GM21423 (cell line): ENCODE results near the gene MYH10.
A peak's percentile ranks its signal among the peaks of the same experiment; 100 is the strongest.

ENCODE experiments used
- ATAC-seq: cut with Tn5 transposase; IDR thresholded peaks from one replicate; pipeline ENCODE4 v1.9.1; 2021; ENCODE audit warnings: mild to moderate bottlenecking, moderate library complexity; ENCODE audit not compliant: unreplicated experiment

MYH10 gene

GRCh38 chr17:8649157-8650118 is 18.9 kb upstream of the MYH10 start:
- ATAC-seq = no peak

GRCh38 chr17:8647956-8648355 is 17.4 kb upstream of the MYH10 start:
- ATAC-seq = no peak

GRCh38 chr17:8647202-8647601 is 16.7 kb upstream of the MYH10 start:
- ATAC-seq = no peak

- ATAC-seq = no peak
Measured at GRCh38 chr17:8644507-8644902, 14.0 kb upstream of the MYH10 start.

- ATAC-seq = no peak
Measured at GRCh38 chr17:8643855-8644506, 13.5 kb upstream of the MYH10 start.

- ATAC-seq = no peak
Measured at GRCh38 chr17:8639709-8640108, 9.2 kb upstream of the MYH10 start.

GRCh38 chr17:8632061-8632460 is 1.5 kb upstream of the MYH10 start:
- ATAC-seq = no peak

- no peak for ATAC-seq
Measured at GRCh38 chr17:8631554-8631877, 991 bp upstream of the MYH10 start.

GRCh38 chr17:8630802-8631553 is 453 bp upstream of the MYH10 start:
- ATAC-seq = peak; percentile 93

- ATAC-seq = no peak
Measured at GRCh38 chr17:8629371-8630226, 926 bp downstream of the MYH10 start.

- no peak for ATAC-seq
Measured at GRCh38 chr17:8628609-8629169, 1.8 kb downstream of the MYH10 start.

GRCh38 chr17:8628172-8628571 is 2.4 kb downstream of the MYH10 start:
- ATAC-seq = no peak

- ATAC-seq = no peak
Measured at GRCh38 chr17:8623591-8623990, 6.9 kb downstream of the MYH10 start.

- ATAC-seq = no peak
Measured at GRCh38 chr17:8622191-8622590, 8.3 kb downstream of the MYH10 start.

- no peak for ATAC-seq
Measured at GRCh38 chr17:8621585-8621984, 8.9 kb downstream of the MYH10 start.

GRCh38 chr17:8619294-8619693 is 11.2 kb downstream of the MYH10 start:
- ATAC-seq = no peak

- ATAC-seq = no peak
Measured at GRCh38 chr17:8618825-8619224, 11.7 kb downstream of the MYH10 start.

- ATAC-seq = no peak
Measured at GRCh38 chr17:8614988-8615387, 15.5 kb downstream of the MYH10 start.

GRCh38 chr17:8611619-8612298 is 18.8 kb downstream of the MYH10 start:
- no peak for ATAC-seq

- no peak for ATAC-seq
Measured at GRCh38 chr17:8611137-8611536, 19.4 kb downstream of the MYH10 start.
